Cardiac fibroblast (primary cell): ENCODE measurements around the gene SLC2A5.

ENCODE experiments used
- DNase-seq, 2 donors: peaks; one replicate each; pipeline versions ENCODE4 v3.0.0 to v3.0.0-alpha.2; 2010; ENCODE audit warnings: low read depth in 2 of 2
- H3K4me3 ChIP-seq, 2 donors: replicated peaks in 1 of 2; 1 replicate in 1 of 2; 2 replicates in 1 of 2; pipeline ENCODE4 v1.5.1; 2011; ENCODE audit warnings: low read depth in 2 of 2, low read length in 2 of 2, mild to moderate bottlenecking in 2 of 2, moderate library complexity in 1 of 2
- TF ChIP-seq, protein P1 (sequence below): IDR thresholded peaks from one replicate; pipeline ENCODE4 v1.5.1; 2011; ENCODE audit warnings: low read depth, mild to moderate bottlenecking, low read length, inconsistent platforms

SLC2A5 gene

GRCh38 chr1:9069326-9070100 is at the start of gene SLC2A5:
Gene SLC2A5 (minus strand): TSS chr1:9069635. CDS start chr1:9069536, 99 bp downstream.
- H3K4me3 ChIP-seq, result no peak within 1 kb of the TSS
- peak in 1 of 2 donors; percentile 49 for DNase-seq
- TF ChIP-seq, protein P1, sequence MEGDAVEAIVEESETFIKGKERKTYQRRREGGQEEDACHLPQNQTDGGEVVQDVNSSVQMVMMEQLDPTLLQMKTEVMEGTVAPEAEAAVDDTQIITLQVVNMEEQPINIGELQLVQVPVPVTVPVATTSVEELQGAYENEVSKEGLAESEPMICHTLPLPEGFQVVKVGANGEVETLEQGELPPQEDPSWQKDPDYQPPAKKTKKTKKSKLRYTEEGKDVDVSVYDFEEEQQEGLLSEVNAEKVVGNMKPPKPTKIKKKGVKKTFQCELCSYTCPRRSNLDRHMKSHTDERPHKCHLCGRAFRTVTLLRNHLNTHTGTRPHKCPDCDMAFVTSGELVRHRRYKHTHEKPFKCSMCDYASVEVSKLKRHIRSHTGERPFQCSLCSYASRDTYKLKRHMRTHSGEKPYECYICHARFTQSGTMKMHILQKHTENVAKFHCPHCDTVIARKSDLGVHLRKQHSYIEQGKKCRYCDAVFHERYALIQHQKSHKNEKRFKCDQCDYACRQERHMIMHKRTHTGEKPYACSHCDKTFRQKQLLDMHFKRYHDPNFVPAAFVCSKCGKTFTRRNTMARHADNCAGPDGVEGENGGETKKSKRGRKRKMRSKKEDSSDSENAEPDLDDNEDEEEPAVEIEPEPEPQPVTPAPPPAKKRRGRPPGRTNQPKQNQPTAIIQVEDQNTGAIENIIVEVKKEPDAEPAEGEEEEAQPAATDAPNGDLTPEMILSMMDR, result no peak

DNA sequence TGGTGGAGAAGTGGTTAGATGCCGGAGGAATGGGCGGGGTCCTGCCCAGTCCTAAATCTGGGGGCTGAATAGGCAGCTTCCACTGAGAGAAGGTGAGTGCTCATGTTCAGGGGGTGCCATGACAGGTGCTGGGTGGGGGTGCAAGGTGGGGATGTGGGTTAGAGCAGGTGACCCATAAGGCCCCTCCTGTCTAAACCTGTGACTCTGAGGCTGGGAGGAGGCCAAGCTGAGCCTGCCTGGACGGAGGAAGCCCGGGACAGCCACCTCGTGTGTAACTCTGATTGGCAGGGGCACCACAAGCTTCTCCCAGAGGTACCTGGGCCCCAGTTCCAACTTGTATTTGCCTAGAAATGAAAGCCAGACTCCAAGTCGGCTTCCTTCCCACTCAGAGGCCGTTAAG is 48.8 kb upstream of the SLC2A5 start:
- TF ChIP-seq, protein P1, result no peak
- H3K4me3 ChIP-seq, result no peak overlapping the region
- DNase-seq, result no peak

GRCh38 chr1:9115351-9116205 is 46.1 kb upstream of the SLC2A5 start:
- peak in 1 of 2 donors; percentile 34 for DNase-seq
- TF ChIP-seq, protein P1, result no peak
- no peak overlapping the region for H3K4me3 ChIP-seq

DNA sequence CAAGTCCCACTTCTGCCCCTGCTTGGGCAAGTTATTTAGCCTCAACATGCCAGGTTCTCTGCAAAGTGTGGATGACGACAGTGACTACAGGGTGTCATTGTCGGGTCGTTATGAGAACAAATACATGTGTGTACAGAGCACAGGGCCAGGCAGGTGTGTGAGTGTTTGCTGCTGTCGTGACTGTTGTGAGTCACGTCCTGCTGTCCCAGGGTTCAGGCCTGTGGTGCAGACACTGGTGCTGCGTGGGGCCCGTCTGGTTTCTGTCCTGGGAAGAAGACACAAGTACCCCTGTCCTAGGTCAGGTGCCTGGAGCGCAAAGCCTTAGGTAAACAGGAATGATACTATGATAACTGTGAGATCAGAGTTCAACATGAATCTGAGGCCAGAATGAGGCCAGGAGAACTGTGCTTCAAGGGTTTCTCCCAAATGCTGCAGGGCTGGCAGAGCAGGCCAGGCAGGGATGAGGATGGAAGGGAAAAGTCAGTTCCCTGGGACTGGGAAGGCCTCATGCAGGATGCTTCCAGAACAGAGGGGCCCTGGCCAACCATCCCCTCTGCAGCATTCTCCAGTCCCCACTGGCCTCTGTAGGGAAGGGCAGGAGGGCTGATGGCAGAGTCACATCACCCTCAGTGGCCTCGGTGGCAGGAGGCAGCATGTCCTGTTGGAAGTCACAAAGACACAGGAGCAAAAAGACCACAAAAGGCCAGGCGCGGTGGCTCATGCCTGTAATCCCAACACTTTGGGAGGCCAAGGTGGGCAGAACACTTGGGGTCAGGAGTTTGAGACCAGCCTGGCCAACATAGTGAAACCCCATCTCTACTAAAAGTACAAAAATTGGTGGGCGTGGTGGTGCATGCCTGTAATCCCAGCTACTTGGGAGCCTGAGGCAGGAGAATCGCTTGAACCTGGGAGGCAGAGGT is 43.8 kb upstream of the SLC2A5 start:
- H3K4me3 ChIP-seq, result no peak overlapping the region
- TF ChIP-seq, protein P1, result no peak
- DNase-seq, result no peak

DNA sequence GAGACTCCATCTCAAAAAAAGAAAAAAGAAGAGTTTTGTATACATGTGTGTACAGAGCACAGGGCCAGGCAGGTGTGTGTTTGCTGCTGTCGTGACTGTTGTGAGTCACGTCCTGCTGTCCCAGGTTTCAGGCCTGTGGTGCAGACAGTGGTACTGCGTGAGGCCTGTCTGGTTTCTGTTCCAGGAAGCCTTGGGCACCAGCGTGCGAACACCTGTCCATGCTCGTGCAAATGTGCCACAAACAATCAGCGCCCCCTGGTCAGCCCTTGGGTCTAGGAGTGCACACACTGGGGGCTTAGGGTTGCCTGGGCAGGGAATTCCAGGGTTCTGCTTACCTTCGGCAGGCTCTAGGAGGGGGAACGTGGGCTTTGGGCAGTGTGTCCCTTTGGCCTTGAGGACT is 42.5 kb upstream of the SLC2A5 start:
- H3K4me3 ChIP-seq, result no peak overlapping the region
- TF ChIP-seq, protein P1, result no peak
- no peak for DNase-seq

- no peak overlapping the region for H3K4me3 ChIP-seq
- TF ChIP-seq, protein P1, result no peak
- no peak for DNase-seq
Measured at GRCh38 chr1:9111357-9111691, 41.9 kb upstream of the SLC2A5 start.
